Measurements from ENCODE around the gene ELP2. TPM values are rescaled to one million over a fixed set of nuclear protein-coding genes. Genes with fewer than 3 reads are reported as not detected.
"Not testable (repeated sequence)": the region's sequence is repeated elsewhere in the genome, so short reads cannot be mapped to it uniquely, and the experiment has no call there.

The ELP2 gene
- total RNA-seq, 2 experiments from 2014 or later: 83.7 to 84.4 TPM

DNA sequence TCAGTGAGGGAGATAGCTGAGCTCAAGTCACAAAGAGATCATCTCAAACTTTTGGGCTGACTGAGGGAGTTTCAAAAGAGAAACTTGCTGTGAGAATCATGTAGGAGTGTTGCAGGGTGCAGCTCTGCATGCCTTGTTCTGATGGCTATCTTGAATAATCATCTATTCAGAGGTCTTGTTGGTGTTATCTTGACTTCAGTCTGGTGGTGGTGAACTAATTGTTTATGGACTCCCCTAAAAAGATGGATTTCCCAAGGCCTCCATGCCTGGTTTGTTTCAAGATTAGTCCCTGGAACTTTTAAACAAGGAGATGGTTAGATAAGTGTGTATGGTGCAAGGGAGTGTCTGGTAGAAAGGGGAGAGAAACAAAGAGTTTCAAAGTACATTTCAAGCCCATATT is 30.4 kb upstream of the ELP2 start:
- Mint-ChIP-seq H3K9me3 (no peaks in the 10 kb centered on the region), H3K4me1 (ENCODE audit: low read depth) (peaks cover 2% of the 10 kb centered on the region), H3K36me3 (no peaks in the 10 kb centered on the region), H3K27me3 (peaks cover 2% of the 10 kb centered on the region), H3K27ac (no peak overlapping the region), H3K4me3 (no peak overlapping the region)
- intact Hi-C loops (cut with micrococcal nuclease): loop anchor here (5.0 kb wide), 1 partner anchor 708 kb away; no protein-coding TSS in a partner anchor
- no peak for DNase-seq
- POLR2A ChIA-PET: no interaction called here
- CTCF ChIA-PET: interaction anchor here (6.8 kb wide), 1 partner anchor 185 kb away, joined by 133 read pairs; no protein-coding TSS in a partner anchor

DNA sequence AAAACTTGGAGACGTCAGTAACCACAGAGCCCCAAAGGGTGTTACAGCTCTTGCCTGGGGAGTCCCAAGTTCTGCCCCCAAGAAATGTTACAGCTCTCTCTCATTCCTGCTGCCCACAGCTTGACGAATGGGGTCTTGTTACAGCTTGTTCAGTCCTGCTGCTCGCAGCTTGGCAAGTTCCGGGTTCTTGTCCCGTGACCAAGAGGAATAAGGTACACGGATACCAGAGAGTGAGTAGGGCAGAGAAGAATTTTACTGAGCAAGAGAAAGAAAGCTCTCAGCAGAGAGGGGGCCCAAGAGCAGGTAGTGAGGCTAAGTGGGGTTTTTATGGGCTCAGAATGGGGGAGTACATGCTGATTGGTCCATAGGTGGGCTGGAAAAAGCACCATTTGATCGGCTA is 27.8 kb upstream of the ELP2 start:
- no peaks in the 10 kb centered on the region for H3K9me3 Mint-ChIP-seq
- no peaks in the 10 kb centered on the region for H3K36me3 Mint-ChIP-seq
- POLR2A ChIA-PET: no interaction called here
- CTCF ChIA-PET: interaction anchor here (0.6 kb wide), 1 partner anchor 219 kb away, joined by 3 read pairs; no protein-coding TSS in a partner anchor
- no peak overlapping the region for H3K4me3 Mint-ChIP-seq
- H3K4me1 Mint-ChIP-seq (ENCODE audit: low read depth): peaks cover 2% of the 10 kb centered on the region
- no peak overlapping the region for H3K27ac Mint-ChIP-seq
- DNase-seq: no peak
- H3K27me3 Mint-ChIP-seq: no peaks in the 10 kb centered on the region
- intact Hi-C loops (cut with micrococcal nuclease): no loop called here

DNA sequence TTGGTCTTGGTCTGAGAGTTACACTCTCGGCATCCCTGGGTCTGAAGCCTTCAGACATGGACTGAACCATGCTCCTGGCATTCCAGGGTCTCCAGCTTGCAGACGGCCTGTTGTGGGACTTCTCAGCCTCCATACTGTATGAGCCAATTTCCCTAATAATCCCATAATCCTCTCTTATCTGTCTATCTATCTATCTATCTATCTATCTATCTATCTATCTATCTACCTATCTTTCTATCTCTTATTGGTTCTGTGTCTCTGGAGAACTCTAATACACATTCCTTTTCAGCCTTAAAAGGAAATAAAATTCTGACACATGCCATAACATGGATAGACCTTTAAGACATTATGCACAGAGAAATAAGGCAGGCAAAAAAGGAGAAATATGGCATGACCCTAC is 24.9 kb upstream of the ELP2 start:
- Mint-ChIP-seq H3K27me3 (no peaks in the 10 kb centered on the region), H3K4me1 (ENCODE audit: low read depth) (peaks cover 2% of the 10 kb centered on the region), H3K9me3 (no peaks in the 10 kb centered on the region), H3K4me3 (no peak overlapping the region), H3K27ac (no peak overlapping the region), H3K36me3 (peaks cover 6% of the 10 kb centered on the region)
- CTCF ChIA-PET: no interaction called here
- POLR2A ChIA-PET: no interaction called here
- no peak for DNase-seq
- intact Hi-C loops (cut with micrococcal nuclease): no loop called here

DNA sequence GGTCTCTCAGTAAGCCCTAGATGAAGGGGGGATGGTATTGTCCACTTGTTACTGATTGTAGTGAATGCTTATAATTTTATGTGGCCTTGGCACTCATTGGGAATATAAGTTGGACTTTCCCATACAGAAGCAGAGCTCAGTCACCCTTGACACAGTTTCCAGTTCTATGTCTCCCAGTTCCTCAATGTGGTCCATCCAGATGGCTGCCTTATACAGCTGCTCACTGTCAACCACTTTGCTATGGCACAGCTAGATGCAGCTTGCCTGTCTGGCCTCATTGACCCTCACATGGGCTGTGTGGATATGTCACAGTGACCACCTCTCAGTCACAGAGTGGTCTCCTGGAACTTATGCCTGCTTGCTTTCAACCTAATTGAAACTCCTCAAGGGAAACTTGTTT is 22.2 kb upstream of the ELP2 start:
- H3K4me1 Mint-ChIP-seq (ENCODE audit: low read depth): peaks cover 2% of the 10 kb centered on the region
- intact Hi-C loops (cut with micrococcal nuclease): no loop called here
- H3K27ac Mint-ChIP-seq: no peak overlapping the region
- H3K36me3 Mint-ChIP-seq: peaks cover 25% of the 10 kb centered on the region
- no peaks in the 10 kb centered on the region for H3K27me3 Mint-ChIP-seq
- H3K9me3 Mint-ChIP-seq: no peaks in the 10 kb centered on the region
- no peak overlapping the region for H3K4me3 Mint-ChIP-seq
- CTCF ChIA-PET: interaction anchor here (1.4 to 1.9 kb wide), 2 partner anchors 12 kb away, joined by 3 to 7 read pairs; no protein-coding TSS in a partner anchor
- POLR2A ChIA-PET: no interaction called here
- DNase-seq: no peak

DNA sequence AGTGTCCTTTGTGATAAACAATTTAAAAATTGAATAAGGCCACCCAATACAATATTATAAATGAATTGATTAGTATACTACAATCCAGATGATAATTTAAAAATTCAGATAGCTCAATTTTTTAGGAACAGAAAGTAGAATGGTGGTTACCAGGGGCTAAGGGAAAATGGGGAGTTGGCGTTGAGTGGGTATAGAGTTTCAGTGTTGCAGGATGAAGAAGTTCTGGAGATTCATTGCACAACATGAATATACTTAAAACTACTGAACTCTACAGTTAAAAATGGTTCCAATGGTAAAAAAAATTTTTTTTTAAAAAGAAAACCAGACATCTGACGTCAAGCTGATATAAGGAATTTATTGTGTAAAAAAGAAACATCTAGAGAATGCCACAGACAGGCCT is 21.5 kb upstream of the ELP2 start:
- peaks cover 28% of the 10 kb centered on the region for H3K36me3 Mint-ChIP-seq
- intact Hi-C loops (cut with micrococcal nuclease): no loop called here
- no peak overlapping the region for H3K4me3 Mint-ChIP-seq
- H3K4me1 Mint-ChIP-seq (ENCODE audit: low read depth): peaks cover 2% of the 10 kb centered on the region
- no peak overlapping the region for H3K27ac Mint-ChIP-seq
- CTCF ChIA-PET: interaction anchor here (0.8 to 1.9 kb wide), 3 partner anchors 12 to 176 kb away, joined by 3 to 7 read pairs (median 3); no protein-coding TSS in a partner anchor
- no peaks in the 10 kb centered on the region for H3K9me3 Mint-ChIP-seq
- no peaks in the 10 kb centered on the region for H3K27me3 Mint-ChIP-seq
- POLR2A ChIA-PET: no interaction called here
- no peak for DNase-seq

DNA sequence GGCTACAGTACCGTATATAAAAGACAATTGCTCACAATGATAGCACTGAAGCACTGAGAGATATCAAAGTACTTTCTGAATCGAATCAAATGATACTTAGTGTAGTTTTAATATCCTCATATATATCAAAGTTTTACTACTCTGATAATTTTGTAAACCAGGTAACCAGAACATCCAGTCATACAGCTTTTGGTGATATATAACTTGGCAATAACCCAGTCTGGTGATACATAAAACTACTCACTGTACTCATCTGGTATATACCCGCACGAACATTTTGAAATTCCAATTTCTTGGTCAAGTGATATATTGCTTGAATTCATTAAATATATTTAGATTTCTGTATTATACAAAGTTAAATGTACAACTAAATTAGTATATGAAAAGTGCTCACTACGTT is 21.1 kb upstream of the ELP2 start:
- POLR2A ChIA-PET: no interaction called here
- H3K27ac Mint-ChIP-seq: no peak overlapping the region
- DNase-seq: no peak
- H3K4me1 Mint-ChIP-seq (ENCODE audit: low read depth): no peaks in the 10 kb centered on the region
- CTCF ChIA-PET: interaction anchor here (0.8 to 1.4 kb wide), 2 partner anchors 11 to 176 kb away, joined by 3 read pairs; no protein-coding TSS in a partner anchor
- H3K4me3 Mint-ChIP-seq: no peak overlapping the region
- intact Hi-C loops (cut with micrococcal nuclease): no loop called here
- peaks cover 29% of the 10 kb centered on the region for H3K36me3 Mint-ChIP-seq
- H3K27me3 Mint-ChIP-seq: no peaks in the 10 kb centered on the region
- H3K9me3 Mint-ChIP-seq: no peaks in the 10 kb centered on the region

DNA sequence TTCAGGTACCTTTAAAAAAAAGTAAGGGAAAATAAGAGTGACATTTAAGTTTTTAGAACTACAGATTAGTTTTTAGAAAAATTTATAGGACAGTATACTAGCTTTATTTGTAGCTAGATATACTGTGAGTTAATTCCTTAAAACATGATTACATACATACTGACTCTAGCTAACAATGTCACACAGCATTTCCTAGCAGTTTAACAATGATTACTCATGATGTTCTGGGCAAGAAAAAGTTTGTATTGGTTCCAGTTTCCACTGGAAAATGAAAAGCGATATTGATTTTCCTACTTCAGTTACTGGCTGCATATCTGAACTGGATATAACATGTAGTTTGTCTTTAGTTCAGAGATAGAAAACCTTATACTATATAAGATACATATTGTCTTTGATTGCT is 20.0 kb upstream of the ELP2 start:
- Mint-ChIP-seq H3K9me3 (no peaks in the 10 kb centered on the region), H3K27me3 (no peaks in the 10 kb centered on the region), H3K27ac (no peak overlapping the region), H3K4me3 (no peak overlapping the region), H3K4me1 (ENCODE audit: low read depth) (no peaks in the 10 kb centered on the region), H3K36me3 (peaks cover 34% of the 10 kb centered on the region)
- ChIA-PET CTCF (no interaction called here), POLR2A (no interaction called here)
- no peak for DNase-seq
- intact Hi-C loops (cut with micrococcal nuclease): no loop called here

DNA sequence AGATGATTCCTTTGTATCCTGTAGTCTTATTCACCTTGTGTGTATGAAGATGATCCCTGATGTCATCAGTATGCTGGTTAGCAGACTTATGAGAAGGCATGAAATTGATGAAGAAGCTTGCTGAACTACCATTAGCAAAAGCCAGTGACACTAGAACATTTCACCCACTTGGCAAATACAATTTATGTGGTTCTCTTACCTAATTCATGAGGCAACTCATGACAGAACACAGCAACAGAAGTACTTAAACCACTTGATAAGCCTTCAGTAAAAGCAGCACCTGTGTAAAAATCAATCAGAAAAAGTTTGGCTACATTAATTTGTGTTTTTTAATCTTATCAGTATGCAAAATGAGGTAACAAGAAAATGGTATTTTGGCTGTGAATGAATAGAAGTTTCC is 17.4 kb upstream of the ELP2 start:
- ChIA-PET CTCF (interaction anchor here (1.3 to 1.5 kb wide), 2 partner anchors 17 to 95 kb away, joined by 3 to 4 read pairs; partner anchors contain the start of genes ELP2 and SLC39A6), POLR2A (no interaction called here)
- no peak overlapping the region for H3K4me3 Mint-ChIP-seq
- no peaks in the 10 kb centered on the region for H3K27me3 Mint-ChIP-seq
- H3K9me3 Mint-ChIP-seq: no peaks in the 10 kb centered on the region
- H3K36me3 Mint-ChIP-seq: peaks cover 43% of the 10 kb centered on the region
- H3K27ac Mint-ChIP-seq: no peak overlapping the region
- no peak for DNase-seq
- intact Hi-C loops (cut with micrococcal nuclease): no loop called here
- H3K4me1 Mint-ChIP-seq (ENCODE audit: low read depth): no peaks in the 10 kb centered on the region

DNA sequence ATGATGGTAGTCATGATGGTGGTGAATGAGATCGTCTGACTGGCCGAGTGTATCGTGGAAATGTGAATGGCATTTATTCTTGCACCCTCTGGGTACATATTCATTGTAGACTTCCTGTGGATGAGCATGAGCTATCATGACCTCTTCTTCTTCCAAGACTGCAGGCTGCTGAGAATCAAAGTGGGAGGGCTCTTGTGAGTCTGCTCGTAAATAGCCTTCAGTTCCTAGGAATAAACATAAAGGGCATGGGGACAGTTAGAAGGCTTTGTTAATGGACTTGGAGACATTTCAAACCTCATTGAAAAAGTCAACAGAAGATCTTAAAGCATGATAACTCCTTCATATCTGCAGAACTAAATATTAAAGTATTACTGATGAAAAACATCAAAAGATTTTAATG is 15.4 kb upstream of the ELP2 start:
- ChIA-PET POLR2A (interaction anchor here (0.9 kb wide), 1 partner anchor 15 kb away, joined by 3 read pairs; the partner anchor contains the start of gene SLC39A6), CTCF (no interaction called here)
- no peak overlapping the region for H3K27ac Mint-ChIP-seq
- H3K27me3 Mint-ChIP-seq: no peaks in the 10 kb centered on the region
- no peak for DNase-seq
- peaks cover 48% of the 10 kb centered on the region for H3K36me3 Mint-ChIP-seq
- intact Hi-C loops (cut with micrococcal nuclease): no loop called here
- H3K9me3 Mint-ChIP-seq: no peaks in the 10 kb centered on the region
- H3K4me3 Mint-ChIP-seq: no peak overlapping the region
- H3K4me1 Mint-ChIP-seq (ENCODE audit: low read depth): no peaks in the 10 kb centered on the region

DNA sequence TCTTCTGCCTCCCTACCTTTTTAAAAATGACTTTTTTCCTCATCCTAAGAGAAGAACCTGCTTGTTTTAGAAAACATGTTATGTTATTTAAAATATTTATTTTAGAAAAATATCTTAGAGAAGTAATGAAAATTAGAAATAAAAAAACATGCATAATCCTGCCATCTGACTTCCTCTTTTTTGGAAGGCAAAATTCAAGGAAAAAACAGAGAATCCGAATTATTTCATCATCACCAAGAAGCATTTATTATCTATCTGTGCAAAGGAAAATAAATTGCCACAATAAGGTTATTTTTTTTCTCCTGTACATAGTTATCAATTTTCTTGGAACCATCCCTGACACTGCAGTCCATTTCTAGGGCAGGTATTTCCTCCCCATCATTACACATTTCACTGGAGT is 15.0 kb upstream of the ELP2 start:
- Mint-ChIP-seq H3K36me3 (peaks cover 45% of the 10 kb centered on the region), H3K27ac (no peak overlapping the region)
- intact Hi-C loops (cut with micrococcal nuclease): no loop called here

DNA sequence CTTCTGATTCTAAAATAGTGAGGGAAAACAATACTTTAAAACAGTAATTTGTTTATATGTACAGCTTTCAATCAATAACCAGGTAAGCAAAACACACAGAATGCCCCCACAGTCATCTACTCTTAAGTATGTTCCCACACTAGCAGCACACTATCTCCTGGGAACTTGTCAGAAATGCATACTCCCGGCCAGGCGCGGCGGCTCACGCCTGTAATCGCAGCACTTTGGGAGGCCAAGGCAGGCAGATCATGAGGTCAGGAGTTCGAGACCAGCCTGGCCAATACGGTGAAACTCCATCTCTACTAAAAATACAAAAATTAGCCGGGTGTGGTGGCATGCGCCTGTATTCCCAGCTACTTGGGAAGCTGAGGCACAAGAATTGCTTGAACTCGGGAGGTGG is 12.9 kb upstream of the ELP2 start:
- H3K4me3 Mint-ChIP-seq; H3K9me3 Mint-ChIP-seq; CTCF ChIA-PET; intact Hi-C loops (cut with micrococcal nuclease); DNase-seq; H3K27me3 Mint-ChIP-seq; H3K4me1 Mint-ChIP-seq (ENCODE audit: low read depth); H3K27ac Mint-ChIP-seq; POLR2A ChIA-PET: not testable (repeated sequence)
- peaks cover 40% of the 10 kb centered on the region for H3K36me3 Mint-ChIP-seq

More for the DNA sequence above, 15.0 kb upstream of the ELP2 start:
- POLR2A ChIA-PET: no interaction called here
- H3K9me3 Mint-ChIP-seq: no peaks in the 10 kb centered on the region
- CTCF ChIA-PET: no interaction called here
- no peaks in the 10 kb centered on the region for H3K4me1 Mint-ChIP-seq (ENCODE audit: low read depth)
- H3K27me3 Mint-ChIP-seq: no peaks in the 10 kb centered on the region
- DNase-seq: no peak
- H3K4me3 Mint-ChIP-seq: no peak overlapping the region

DNA sequence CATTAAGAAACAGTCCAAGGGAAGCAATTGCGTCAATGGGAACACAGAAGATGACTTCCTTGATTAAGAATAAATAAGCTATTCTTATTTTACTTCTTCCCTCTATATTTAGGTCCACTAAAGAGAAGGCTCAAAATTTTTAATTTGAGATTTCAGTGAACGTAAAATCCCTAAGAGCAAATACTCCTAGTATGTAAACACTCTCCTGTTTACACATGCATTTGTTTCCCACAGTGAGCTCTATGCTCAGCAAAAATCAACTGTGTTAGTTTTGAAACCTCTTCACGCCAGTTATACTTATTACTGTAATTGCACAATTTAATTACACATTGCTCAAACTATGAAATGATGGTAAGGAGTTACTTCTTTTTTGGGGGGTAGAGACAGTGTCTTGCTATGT is 9.4 kb upstream of the ELP2 start:
- intact Hi-C loops (cut with micrococcal nuclease): no loop called here
- H3K27me3 Mint-ChIP-seq: no peaks in the 10 kb centered on the region
- ChIA-PET POLR2A (interaction anchor here (0.9 kb wide), 1 partner anchor 10 kb away, joined by 3 read pairs; no protein-coding TSS in a partner anchor), CTCF (interaction anchor here (1.1 to 1.2 kb wide), 2 partner anchors 12 to 34 kb away, joined by 3 read pairs; no protein-coding TSS in a partner anchor)
- peaks cover 38% of the 10 kb centered on the region for H3K36me3 Mint-ChIP-seq
- no peak overlapping the region for H3K4me3 Mint-ChIP-seq
- DNase-seq: no peak
- peaks cover 4% of the 10 kb centered on the region for H3K4me1 Mint-ChIP-seq (ENCODE audit: low read depth)
- no peak overlapping the region for H3K27ac Mint-ChIP-seq
- H3K9me3 Mint-ChIP-seq: no peaks in the 10 kb centered on the region

DNA sequence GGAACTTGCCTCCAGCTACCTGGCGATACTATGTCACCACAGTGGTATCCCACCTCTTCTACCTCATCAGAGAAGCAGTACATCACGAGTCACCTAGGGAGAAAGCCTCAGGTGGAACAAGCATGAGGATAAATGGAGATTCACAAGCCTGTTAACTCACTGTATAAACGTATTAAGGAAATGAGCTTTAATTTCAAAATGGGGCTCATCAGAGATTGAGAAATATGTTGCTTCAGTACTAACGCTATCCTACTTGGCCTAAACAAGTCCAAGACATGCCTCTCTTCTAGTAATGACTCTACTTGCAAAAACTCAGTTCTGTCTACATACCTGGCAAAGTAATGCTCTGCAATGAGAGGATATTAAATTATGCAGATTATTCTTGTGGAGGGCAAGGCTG is 4.9 kb upstream of the ELP2 start:
- ChIA-PET CTCF (no interaction called here), POLR2A (no interaction called here)
- Mint-ChIP-seq H3K4me3 (no peak overlapping the region), H3K4me1 (ENCODE audit: low read depth) (peaks cover 32% of the 10 kb centered on the region), H3K36me3 (peaks cover 33% of the 10 kb centered on the region), H3K27ac (no peak overlapping the region), H3K9me3 (no peaks in the 10 kb centered on the region), H3K27me3 (no peaks in the 10 kb centered on the region)
- intact Hi-C loops (cut with micrococcal nuclease): no loop called here
- DNase-seq: no peak

Measured in activated CD4-positive, alpha-beta memory T cell treated with anti-CD3 and anti-CD28 coated beads for 36 hours (primary cell).